ENCODE measurements around the gene ZFYVE26.

The ZFYVE26 gene

DNA sequence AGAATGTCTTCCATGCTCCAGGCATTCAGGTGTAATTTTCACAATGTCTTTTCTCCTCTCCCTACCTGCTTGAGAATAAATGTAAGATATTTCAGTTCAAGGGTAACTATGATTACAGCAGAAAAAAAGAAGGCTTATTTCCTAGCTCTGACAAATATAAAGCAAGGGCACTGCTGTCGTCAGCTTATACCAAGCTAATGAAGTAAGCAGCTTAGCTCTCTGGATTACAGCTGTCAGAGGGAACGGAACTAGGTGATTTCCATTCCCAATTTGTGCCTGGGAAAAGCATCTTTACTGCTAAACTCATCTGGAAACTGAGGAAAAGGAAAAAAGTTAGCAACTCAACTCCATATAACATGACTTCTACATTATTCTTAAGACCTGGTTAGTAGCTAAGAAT lies 56.5 kb downstream of the ZFYVE26 start:
- no peak for TF ChIP-seq CTCF (IDR thresholded peaks at IDR 0.05; ENCODE audit: low read depth, low read length)
- no peak overlapping the region for H3K4me3 ChIP-seq (ENCODE audit: low read depth, low read length)
- DNase-seq (ENCODE audit: low read depth, low spot score): no peak
- in situ Hi-C loops (cut with HindIII; ENCODE audit: low sequenced_read_pairs): no loop called here

DNA sequence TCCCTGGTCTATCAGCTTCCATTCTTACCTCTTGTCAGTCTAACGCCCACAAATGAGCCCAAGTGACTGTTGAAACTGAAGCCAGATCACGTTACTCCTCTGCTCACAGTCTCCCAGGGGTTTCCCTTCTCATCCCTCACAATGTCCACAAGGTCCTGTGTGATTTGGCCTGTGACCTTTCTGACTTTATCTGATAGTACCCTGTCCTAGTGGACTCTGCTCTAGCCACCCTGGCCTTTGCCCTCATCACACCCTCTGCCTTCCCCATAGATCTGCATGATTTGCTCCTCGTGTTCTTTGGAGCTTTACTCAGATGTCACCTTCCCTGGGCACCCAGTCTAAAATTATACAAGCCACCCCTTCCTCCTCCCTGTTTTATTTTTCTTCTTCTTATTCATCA lies 59.2 kb downstream of the ZFYVE26 start:
- in situ Hi-C loops (cut with HindIII; ENCODE audit: low sequenced_read_pairs): no loop called here
- H3K4me3 ChIP-seq (ENCODE audit: low read depth, low read length): no peak overlapping the region
- TF ChIP-seq CTCF (IDR thresholded peaks at IDR 0.05; ENCODE audit: low read depth, low read length): no peak
- no peak for DNase-seq (ENCODE audit: low read depth, low spot score)

DNA sequence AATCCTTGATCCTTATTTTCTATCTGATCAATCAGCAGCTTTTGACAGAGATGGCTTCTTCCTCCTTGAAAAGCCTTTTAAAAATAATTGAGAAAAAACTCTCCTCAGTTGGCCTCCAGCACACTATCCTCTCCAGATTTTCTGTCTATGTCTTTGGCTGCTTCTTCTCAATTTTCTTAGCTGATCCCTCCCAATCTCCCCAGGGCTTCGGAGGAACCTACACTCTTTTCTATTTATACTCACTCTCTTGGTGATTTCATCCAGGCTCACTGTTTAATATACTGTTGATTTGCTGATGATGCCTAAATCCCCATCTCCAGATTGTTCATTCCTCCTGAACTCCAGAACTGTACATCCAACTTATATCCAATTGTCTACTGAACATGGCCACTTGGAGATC lies 59.9 kb downstream of the ZFYVE26 start:
- no peak for TF ChIP-seq CTCF (IDR thresholded peaks at IDR 0.05; ENCODE audit: low read depth, low read length)
- no peak overlapping the region for H3K4me3 ChIP-seq (ENCODE audit: low read depth, low read length)
- DNase-seq (ENCODE audit: low read depth, low spot score): no peak
- in situ Hi-C loops (cut with HindIII; ENCODE audit: low sequenced_read_pairs): no loop called here

- peak; percentile 3 for DNase-seq (ENCODE audit: low read depth, low spot score)
- H3K4me3 ChIP-seq (ENCODE audit: low read depth, low read length): no peak overlapping the region
- TF ChIP-seq CTCF (IDR thresholded peaks at IDR 0.05; ENCODE audit: low read depth, low read length): no peak
- in situ Hi-C loops (cut with HindIII; ENCODE audit: low sequenced_read_pairs): no loop called here
Measured at GRCh38 chr14:67749341-67750084, 66.9 kb downstream of the ZFYVE26 start.

DNA sequence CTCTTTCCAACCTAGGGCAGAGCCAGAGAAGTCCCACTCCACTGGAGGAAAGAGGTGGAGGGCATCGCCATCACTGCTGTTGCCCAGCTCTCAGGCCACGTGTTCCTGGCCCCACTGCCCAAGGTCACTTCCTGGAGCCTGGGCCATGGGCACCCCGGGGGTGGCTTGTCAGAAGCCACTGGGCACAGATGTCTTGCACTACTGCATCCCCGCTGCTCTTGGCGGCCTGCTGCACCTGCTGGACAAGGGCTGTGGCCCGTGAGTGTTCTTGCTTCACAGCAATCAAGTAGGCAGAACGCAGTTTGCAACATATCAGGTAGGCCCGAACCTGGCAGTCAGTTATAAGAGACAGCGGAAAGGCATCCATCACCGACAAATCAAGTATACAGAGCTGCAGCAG lies 68.1 kb downstream of the ZFYVE26 start:
- no peak for TF ChIP-seq CTCF (IDR thresholded peaks at IDR 0.05; ENCODE audit: low read depth, low read length)
- in situ Hi-C loops (cut with HindIII; ENCODE audit: low sequenced_read_pairs): no loop called here
- no peak for DNase-seq (ENCODE audit: low read depth, low spot score)

DNA sequence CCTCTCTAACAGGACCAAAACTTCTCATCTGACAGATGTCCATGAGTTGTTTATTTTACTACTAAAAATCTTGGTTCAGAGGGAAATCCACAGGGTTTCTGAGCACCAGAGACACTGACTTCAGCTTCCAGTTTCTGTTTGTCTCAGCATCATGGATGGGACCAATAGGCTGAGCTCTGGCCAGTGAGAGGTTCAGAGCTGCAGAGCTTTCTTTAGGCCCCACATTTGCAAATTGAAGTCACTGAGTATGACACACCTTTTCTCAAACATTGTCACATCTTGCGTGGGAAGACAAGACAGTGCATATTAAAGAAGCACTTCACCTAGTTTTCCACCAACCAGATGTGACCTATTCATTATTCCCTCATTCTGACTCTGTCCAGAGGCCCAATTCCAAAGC lies 69.5 kb downstream of the ZFYVE26 start:
- TF ChIP-seq CTCF (IDR thresholded peaks at IDR 0.05; ENCODE audit: low read depth, low read length): no peak
- no peak overlapping the region for H3K4me3 ChIP-seq (ENCODE audit: low read depth, low read length)
- in situ Hi-C loops (cut with HindIII; ENCODE audit: low sequenced_read_pairs): no loop called here
- DNase-seq (ENCODE audit: low read depth, low spot score): no peak

More for the DNA sequence above, 68.1 kb downstream of the ZFYVE26 start:
- H3K4me3 ChIP-seq (ENCODE audit: low read depth, low read length): no peak overlapping the region

All from astrocyte of the spinal cord (primary cell).